Measurements from ENCODE around the gene TEX14. TPM values are rescaled to one million over a fixed set of nuclear protein-coding genes. Genes with fewer than 3 reads are reported as not detected.
"Not testable (repeated sequence)": the region's sequence is repeated elsewhere in the genome, so short reads cannot be mapped to it uniquely, and the experiment has no call there.

TEX14 gene
- total RNA-seq, 1 donor, result 0.27 TPM

- peak; percentile 70 to 90 (median 87) for DNase-seq (ENCODE audit: low read depth in 2 of 3, low spot score in 2 of 3)
Observed at GRCh38 chr17:58692239-58693055, 602 bp upstream of the TEX14 start, which contains the start of gene RAD51C. Gene RAD51C, plus strand, starts transcription at chr17:58692602. Its CDS starts 42 bp downstream, at chr17:58692644.

- DNase-seq (ENCODE audit: low read depth in 2 of 3, low spot score in 2 of 3), result not testable (repeated sequence)
Observed at GRCh38 chr17:58690033-58690432, 1.8 kb downstream of the TEX14 start.

DNA sequence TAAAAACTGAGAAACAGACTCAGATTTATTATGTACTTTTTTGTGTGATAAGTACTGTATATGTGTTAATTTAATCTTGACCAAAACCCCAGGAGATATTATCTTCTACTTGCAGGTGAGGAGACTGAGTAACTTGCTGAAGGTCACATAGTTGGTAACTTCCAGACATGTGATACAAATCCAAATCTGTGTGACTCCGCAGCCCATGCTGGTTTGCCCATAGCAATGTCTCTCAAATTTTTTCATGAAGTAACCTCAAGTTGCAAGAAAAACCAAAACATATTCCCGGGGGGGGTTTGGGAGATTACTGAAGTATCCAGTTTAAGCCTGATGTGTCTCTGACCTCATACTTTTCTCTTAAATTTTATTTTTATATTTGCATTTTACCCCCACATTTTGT is 3.3 kb downstream of the TEX14 start:
- DNase-seq (ENCODE audit: low read depth in 2 of 3, low spot score in 2 of 3), result no peak

GRCh38 chr17:58686980-58687379 is 4.9 kb downstream of the TEX14 start:
- no peak for DNase-seq (ENCODE audit: low read depth in 2 of 3, low spot score in 2 of 3)

- DNase-seq (ENCODE audit: low read depth in 2 of 3, low spot score in 2 of 3), result not testable (repeated sequence)
Observed at GRCh38 chr17:58684462-58684861, 7.4 kb downstream of the TEX14 start.

DNA sequence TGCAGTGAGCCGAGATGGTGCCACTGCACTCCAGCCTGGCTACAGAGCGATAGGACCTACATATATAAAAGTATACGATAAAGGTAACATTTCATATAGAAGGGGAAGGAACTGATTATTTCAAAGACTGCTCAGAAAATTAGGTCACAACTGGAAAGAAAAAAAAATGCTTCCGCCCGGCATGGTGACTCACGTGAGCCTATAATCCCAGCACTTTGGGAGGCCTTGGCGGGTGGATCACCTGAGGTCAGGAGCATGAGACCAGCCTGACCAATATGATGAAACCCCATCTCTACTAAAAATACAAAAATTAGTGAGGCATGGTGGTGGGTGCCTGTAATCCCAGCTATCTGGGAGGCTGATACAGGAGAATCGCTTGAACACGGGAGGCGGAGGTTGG is 7.8 kb downstream of the TEX14 start:
- DNase-seq (ENCODE audit: low read depth in 2 of 3, low spot score in 2 of 3), result no peak

GRCh38 chr17:58680038-58680369 is 11.8 kb downstream of the TEX14 start:
- no peak for DNase-seq (ENCODE audit: low read depth in 2 of 3, low spot score in 2 of 3)

DNA sequence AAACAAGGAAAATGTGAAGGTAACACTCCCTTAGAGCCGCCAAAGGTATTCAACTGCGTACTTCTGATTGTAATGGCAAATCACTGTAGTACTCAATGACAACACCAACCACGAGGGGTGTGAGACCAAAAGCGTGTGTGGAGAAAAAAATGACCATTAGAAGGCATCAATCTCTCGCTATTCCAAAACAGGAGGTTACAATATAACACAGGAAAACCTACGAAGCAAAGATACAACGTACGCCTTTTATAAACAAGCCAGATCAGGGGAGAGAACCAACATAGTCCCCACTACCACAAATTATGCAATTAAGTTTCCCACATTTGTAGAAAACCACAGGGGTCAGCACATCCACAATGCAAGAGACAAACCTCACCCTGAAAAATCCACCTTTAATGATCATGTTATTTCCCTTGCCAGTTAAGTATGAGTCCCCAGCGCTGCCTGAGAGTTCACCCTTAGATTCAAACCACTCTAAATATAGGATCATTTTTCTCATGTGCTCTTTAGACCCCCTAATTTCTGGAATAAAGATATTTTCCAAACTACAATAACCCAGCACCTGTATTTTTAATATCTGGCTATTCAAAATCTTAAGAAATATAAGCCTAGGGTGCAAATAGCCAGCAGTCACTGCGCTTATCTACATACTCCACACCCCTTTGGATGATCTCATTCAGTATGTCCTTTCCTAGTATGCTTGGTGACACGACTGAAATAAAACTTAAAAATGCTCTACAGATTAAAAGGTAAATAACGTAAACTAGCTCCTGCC is 12.4 kb downstream of the TEX14 start:
- no peak for DNase-seq (ENCODE audit: low read depth in 2 of 3, low spot score in 2 of 3)

- DNase-seq (ENCODE audit: low read depth in 2 of 3, low spot score in 2 of 3), result not testable (repeated sequence)
Observed at GRCh38 chr17:58678287-58678686, 13.6 kb downstream of the TEX14 start.

- no peak for DNase-seq (ENCODE audit: low read depth in 2 of 3, low spot score in 2 of 3)
Observed at GRCh38 chr17:58677194-58677880, 14.5 kb downstream of the TEX14 start.

DNA sequence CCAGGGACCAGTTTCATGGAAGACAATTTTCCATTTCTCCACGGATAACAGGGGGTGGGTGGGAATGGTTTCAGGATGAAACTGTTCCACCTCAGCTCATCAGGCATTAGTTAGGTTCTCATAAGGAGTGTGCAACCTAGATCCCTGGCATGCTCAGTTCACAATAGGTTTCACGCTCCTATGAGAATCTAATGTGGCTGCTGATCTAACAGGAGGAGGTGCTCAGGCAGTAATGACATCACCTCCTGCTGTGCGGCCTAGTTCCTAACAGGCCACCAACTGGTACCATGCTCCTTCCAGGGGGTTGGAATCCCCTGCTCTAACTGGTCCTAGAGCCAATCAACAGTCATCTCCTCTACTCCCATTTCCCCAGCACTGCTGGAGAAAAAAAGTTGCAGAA is 19.9 kb downstream of the TEX14 start:
- DNase-seq (ENCODE audit: low read depth in 2 of 3, low spot score in 2 of 3), result no peak

GRCh38 chr17:58669853-58670252 is 22.0 kb downstream of the TEX14 start:
- DNase-seq (ENCODE audit: low read depth in 2 of 3, low spot score in 2 of 3), result no peak

DNA sequence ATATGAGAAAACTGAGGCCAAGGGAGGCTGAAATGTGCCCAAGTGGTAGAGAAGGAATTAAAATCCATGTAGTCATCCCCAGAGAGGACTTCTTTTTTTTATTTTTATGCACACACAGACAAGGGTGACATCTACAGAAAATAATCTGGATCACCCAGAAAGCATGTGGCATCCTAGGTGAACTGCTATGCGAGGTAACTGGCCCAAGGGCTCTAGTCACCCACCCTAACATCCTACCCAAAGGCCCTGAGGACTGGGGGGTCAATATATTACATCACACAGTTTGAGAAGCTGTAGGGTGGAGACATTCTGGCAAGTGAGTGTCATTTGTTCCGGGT is 23.3 kb downstream of the TEX14 start:
- no peak for DNase-seq (ENCODE audit: low read depth in 2 of 3, low spot score in 2 of 3)

DNA sequence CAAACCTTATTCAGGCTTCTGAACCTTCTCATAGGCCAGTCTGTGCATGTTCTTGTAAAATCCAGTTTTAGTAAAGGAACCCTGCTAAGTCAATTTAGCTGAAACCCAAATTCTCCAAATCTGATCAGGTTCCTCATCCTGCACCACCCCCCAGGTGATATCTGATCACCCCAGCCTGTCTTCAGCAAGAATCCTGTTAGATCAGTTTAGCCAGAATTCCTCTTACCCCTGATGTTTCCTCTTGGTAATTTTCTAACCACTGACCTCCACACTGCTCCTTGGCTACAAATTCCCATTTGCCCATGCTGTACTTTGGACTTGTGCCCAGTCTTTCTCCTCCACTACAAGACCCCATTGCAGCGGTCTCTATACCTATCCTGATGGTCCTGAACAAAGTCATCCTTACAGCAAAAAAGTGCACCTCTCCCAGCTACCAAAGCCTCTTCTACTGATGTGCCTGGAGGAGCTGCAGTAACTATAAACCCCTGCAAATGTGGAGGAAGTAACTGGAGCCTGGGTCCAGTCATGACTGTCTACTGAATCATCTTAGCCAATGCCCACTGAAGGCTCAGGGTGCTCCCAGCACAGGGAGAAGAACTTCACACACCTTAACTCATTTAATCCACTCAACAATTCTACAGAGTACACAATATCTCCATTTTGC is 23.8 kb downstream of the TEX14 start:
- DNase-seq (ENCODE audit: low read depth in 2 of 3, low spot score in 2 of 3), result no peak

DNA sequence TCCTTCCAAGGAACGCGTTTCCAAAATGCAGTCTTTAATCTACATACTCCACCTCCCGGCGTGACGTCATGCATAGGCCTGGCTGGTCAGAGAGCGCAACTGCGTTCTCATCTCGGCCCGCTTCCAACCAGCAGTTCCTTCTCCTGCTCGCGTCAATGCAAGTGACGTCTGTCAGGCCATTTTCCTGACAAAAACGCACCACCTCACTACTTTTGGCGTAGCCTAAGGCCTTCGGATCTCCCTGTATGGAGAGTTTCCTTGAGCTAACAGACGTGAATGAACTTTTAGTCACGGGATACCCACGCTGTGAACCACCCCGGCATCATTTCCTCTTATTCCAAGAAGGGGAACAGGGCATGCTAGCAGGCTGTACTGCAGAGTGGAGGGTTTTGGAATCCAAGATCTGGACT is 25.0 kb downstream of the TEX14 start:
- peak in 2 of 3 donors; percentile 60 to 87 for DNase-seq (ENCODE audit: low read depth in 2 of 3, low spot score in 2 of 3)

- DNase-seq (ENCODE audit: low read depth in 2 of 3, low spot score in 2 of 3), result no peak
Observed at GRCh38 chr17:58665946-58666857, 25.6 kb downstream of the TEX14 start.

GRCh38 chr17:58664302-58664701 is 27.5 kb downstream of the TEX14 start:
- DNase-seq (ENCODE audit: low read depth in 2 of 3, low spot score in 2 of 3), result no peak

DNA sequence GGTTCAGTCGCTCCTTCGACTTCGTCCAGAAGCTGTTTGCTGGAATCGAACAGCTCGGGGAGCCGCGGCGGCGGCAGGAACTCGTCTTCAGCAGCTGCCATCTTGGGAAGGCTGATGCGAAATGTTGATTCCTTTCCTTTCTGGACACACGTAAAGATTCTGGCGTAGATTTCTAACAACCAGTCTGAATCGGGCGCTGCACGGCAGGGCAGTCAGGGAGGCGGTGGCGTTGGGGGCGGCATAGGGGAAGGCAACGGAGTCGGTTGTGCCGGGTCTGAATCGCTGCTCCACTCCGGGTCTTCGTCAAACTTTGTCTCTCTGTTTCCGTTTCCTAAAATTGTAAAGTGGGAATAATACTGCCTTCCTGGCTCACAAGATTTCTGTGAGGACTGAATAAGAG is 30.3 kb downstream of the TEX14 start:
- DNase-seq (ENCODE audit: low read depth in 2 of 3, low spot score in 2 of 3), result no peak

- DNase-seq (ENCODE audit: low read depth in 2 of 3, low spot score in 2 of 3), result no peak
Observed at GRCh38 chr17:58660621-58661020, 31.2 kb downstream of the TEX14 start.

DNA sequence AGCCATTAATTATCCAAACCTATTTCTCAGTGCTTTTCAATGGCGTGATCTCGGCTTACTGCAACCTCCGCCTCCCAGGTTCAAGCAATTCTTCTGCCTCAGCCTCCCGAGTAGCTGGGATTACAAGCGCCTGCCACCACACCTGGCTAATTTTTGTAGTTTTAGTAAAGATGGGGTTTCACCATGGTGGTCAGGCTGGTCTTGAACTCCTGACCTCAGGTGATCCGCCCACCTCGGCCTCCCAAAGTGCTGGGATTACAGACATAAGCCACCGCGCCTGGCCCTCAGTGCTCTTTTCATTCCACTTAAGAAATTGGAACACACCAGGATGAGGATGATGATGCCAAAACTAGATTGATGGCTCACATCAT is 32.1 kb downstream of the TEX14 start:
- DNase-seq (ENCODE audit: low read depth in 2 of 3, low spot score in 2 of 3), result not testable (repeated sequence)
